ENCODE data around the gene DNAJC2. TPM values are rescaled to one million over a fixed set of nuclear protein-coding genes. Genes with fewer than 3 reads are reported as not detected.

Gene DNAJC2
- total and polyA plus RNA-seq, 12 donors, result 5.5 to 58.0 (median 20.9) TPM

- H3K27ac ChIP-seq, result peak overlapping the region in 3 of 5 donors; percentile 82 to 90 (median 87)
- peak overlapping the region in 2 of 4 donors; percentile 69 to 77 for H3K4me3 ChIP-seq
- TF ChIP-seq POLR2A (IDR thresholded peaks at IDR 0.05) (no peak), CTCF (IDR thresholded peaks at IDR 0.05) (no peak)
- no peaks in the 10 kb centered on the region for H3K27me3 ChIP-seq
- no peaks in the 10 kb centered on the region for H3K9me3 ChIP-seq (replicated peaks in 1 of 3)
- H3K36me3 ChIP-seq (replicated peaks in 1 of 2), result peaks cover 0 to 16% of the 10 kb centered on the region in 2 donors
- peaks cover 4 to 36% of the 10 kb centered on the region in 2 donors for H3K4me1 ChIP-seq (replicated peaks in 1 of 2)
- intact Hi-C loops (cut with DNase I), result no loop called here
- no peak for DNase-seq
Measured at GRCh38 chr7:103343332-103343731, 1.2 kb downstream of the DNAJC2 start.

DNA sequence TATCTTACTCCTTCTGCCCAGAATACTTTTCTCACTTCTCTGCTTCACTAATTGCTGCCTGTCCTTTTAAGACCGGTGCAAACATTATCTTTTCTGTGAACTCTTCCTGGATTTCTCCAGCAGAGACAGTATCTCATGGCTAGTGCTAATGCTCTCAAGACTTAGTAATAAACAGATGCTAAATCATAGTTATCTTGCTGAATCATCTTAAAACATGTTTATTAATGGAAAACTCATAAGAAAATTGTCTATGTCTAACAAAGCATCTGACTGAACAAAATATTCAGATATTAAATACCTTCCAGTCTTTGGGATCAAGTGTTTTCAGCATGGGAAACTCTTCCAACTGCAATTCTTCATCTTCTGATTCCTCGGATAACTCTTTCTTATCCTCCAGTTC is 3.1 kb downstream of the DNAJC2 start:
- H3K36me3 ChIP-seq (replicated peaks in 1 of 2), result peaks cover 0 to 30% of the 10 kb centered on the region in 2 donors
- TF ChIP-seq CTCF (IDR thresholded peaks at IDR 0.05) (no peak), POLR2A (IDR thresholded peaks at IDR 0.05) (no peak)
- H3K4me3 ChIP-seq, result no peak overlapping the region
- WGBS, 4 donors, result 77 to 82% (median 82%) methylated on average over 2 of the region's 2 CpGs
- no peak for DNase-seq
- H3K27me3 ChIP-seq, result no peaks in the 10 kb centered on the region
- H3K4me1 ChIP-seq (replicated peaks in 1 of 2), result peaks cover 4 to 29% of the 10 kb centered on the region in 2 donors
- intact Hi-C loops (cut with DNase I), result no loop called here
- no peak overlapping the region for H3K27ac ChIP-seq
- no peaks in the 10 kb centered on the region for H3K9me3 ChIP-seq (replicated peaks in 1 of 3)

- TF ChIP-seq POLR2A (IDR thresholded peaks at IDR 0.05) (no peak), CTCF (IDR thresholded peaks at IDR 0.05) (no peak)
- Histone ChIP-seq H3K4me3 (no peak overlapping the region), H3K9me3 (replicated peaks in 1 of 3) (no peaks in the 10 kb centered on the region), H3K27me3 (no peaks in the 10 kb centered on the region), H3K27ac (no peak overlapping the region), H3K4me1 (replicated peaks in 1 of 2) (peaks cover 4 to 23% of the 10 kb centered on the region in 2 donors), H3K36me3 (replicated peaks in 1 of 2) (peaks cover 0 to 41% of the 10 kb centered on the region in 2 donors)
- intact Hi-C loops (cut with DNase I), result no loop called here
- 94 to 99% (median 97%) methylated on average over 2 of the region's 2 CpGs for WGBS, 4 donors
- no peak for DNase-seq
Measured at GRCh38 chr7:103338864-103339263, 5.7 kb downstream of the DNAJC2 start.

DNA sequence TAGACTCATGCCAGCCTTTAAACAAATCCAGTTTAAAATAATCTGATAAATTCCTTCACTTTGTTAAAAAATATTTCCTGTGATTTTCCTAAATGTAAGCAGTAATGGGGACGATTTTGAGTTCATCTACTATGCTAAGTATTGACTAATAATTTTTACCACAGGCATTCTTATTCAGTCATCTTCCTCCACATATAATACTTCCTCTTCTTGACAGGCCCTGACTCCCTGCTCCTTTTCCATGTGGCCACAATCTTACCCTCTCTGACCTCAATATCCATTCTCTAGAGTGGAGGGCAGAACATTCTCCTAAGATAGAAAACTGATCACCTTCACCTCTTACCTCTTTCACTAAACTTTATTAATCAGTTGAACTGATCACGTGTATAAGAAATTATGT is 7.8 kb downstream of the DNAJC2 start:
- Histone ChIP-seq H3K27ac (no peak overlapping the region), H3K36me3 (replicated peaks in 1 of 2) (peaks cover 0 to 46% of the 10 kb centered on the region in 2 donors), H3K4me3 (no peak overlapping the region), H3K9me3 (replicated peaks in 1 of 3) (no peaks in the 10 kb centered on the region), H3K27me3 (no peaks in the 10 kb centered on the region), H3K4me1 (replicated peaks in 1 of 2) (peaks cover 0 to 15% of the 10 kb centered on the region in 2 donors)
- WGBS, 4 donors, result 77 to 91% (median 81%) methylated on average over 2 of the region's 2 CpGs
- DNase-seq, result no peak
- TF ChIP-seq CTCF (IDR thresholded peaks at IDR 0.05), result no peak
- TF ChIP-seq POLR2A (IDR thresholded peaks at IDR 0.05), result no peak
- intact Hi-C loops (cut with DNase I), result no loop called here

Data from adrenal gland (tissue), 12 donors.